ENCODE data around the gene BCL2L11. TPM values are rescaled to one million over a fixed set of nuclear protein-coding genes. Genes with fewer than 3 reads are reported as not detected.
A peak's percentile ranks its signal among the peaks of the same experiment; 100 is the strongest.

Gene BCL2L11
- total RNA-seq, 1 donor from 2014 or later = 23.5 TPM

- DNase-seq (ENCODE audit: low read depth) = no peak
Observed at GRCh38 chr2:111142101-111142500, 21.4 kb downstream of the BCL2L11 start.

GRCh38 chr2:111143107-111143842 is 22.6 kb downstream of the BCL2L11 start:
- DNase-seq (ENCODE audit: low read depth) = no peak

DNA sequence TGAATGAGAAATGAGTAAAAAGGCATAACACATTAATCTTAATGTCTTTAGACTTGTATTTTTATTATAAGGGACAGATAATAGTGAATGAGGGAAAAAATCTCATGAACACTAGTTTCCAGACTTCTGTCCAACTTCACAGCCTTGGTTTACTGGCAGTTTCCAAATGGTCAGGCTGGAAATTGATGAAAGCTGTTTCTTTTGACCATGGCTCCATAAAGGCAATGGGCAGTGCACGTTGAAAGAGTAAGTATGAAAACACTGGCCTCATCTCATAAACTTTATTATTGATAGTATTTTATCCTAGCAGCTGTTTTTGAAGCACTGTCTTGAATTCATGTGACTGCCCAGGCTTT is 23.1 kb downstream of the BCL2L11 start:
- DNase-seq (ENCODE audit: low read depth) = no peak

DNA sequence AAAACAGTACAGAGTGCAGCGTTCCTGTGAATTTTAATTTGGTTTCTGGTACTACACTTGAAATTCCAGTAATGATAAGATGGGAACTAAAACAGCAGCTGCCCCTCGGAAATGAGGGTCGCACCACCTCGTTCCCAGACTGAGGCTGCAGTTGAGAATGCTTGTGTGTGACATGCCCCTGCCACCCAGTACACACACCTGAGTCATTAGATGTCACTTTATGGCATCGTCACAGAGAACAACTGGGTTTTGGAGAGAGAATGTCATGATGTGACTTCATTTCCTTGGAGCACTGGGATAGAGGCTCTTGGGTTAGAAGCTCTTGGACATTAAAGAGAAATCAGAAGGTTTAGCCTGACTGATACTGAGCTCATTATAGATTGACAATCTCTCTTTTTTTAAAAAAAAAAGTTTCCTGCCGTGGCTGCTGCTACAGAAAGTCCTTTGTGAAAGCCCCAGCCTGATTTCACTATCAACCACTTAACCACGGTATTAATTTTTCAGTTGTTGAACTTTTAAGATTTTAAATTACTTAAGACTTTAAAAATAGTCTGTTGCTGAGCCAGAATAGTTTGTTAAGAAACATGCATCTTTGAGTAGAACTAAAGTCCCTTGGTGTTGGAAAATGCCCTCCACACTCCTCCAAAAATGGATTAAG is 24.5 kb downstream of the BCL2L11 start:
- DNase-seq (ENCODE audit: low read depth) = no peak

- no peak for DNase-seq (ENCODE audit: low read depth)
Observed at GRCh38 chr2:111145951-111146350, 25.2 kb downstream of the BCL2L11 start.

DNA sequence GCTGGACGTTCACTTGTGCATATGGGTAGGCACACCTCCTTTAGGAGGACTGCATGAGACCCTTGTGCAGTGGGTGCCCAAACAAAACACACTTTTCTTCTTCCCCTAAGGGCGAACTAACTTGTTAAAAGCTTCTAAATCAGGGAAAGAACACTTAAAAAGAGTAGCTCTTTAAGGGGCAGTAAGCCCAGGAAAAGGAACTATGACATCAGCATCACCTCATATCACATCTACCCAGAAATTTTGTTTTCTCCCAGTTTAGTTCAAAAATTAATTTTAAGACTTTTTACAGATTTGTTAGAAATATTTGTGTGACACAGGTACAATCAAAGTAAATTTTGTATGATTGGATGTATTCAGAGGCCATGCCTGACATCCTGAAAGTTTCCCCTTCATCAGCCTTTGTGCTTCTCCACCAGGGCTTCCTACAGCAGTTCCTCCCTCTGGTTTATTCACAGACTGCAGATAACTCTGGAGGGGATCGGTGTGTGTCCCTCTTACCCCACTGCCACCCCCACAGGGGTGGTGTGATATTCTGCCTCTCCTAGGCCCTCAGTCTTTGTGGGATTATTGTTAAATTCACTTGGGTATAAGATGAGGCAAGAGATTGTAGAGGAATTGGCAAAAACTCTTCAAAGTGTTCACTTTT is 27.6 kb downstream of the BCL2L11 start:
- no peak for DNase-seq (ENCODE audit: low read depth)

DNA sequence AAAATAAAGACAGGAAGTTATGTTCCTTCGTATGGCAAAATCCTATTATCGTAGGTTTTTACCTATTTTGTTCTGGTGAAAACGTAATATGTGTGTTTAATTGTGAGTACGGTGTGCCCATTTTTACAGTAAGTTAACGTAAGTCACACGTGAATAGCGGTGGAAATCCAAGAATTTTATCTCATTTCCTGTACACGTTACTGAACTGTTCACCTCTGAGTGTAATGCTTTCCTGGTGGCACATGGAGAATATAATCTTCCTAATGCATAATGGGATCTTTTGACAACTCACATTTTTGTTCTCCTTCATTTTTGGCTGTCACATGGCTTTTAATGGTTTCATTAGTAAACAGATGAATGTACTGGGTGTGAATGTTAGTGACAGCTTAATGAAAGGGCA is 28.2 kb downstream of the BCL2L11 start:
- DNase-seq (ENCODE audit: low read depth) = no peak

DNA sequence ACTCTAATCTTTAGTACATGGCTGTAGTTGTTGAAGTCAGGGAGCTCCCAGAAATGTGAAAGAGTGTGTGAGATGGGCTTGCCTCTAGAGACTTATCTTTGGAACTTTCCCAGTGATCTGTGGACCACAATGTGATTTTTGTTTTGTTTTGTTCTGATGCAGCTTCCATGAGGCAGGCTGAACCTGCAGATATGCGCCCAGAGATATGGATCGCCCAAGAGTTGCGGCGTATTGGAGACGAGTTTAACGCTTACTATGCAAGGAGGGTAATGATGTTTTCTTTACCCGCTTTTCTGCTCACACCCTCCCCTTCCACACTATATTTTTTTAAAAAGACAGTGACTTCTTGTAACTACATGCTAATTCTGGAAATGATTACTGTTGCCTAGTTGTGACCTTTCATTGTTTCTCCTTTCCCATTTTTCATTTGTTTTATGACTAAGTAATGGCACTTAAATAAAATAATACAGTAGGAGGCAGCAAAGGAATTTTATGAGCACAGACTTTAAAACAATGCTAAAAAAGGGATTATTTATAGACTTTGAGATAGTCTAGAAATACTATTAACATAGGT is 29.3 kb downstream of the BCL2L11 start:
- DNase-seq (ENCODE audit: low read depth) = no peak

DNA sequence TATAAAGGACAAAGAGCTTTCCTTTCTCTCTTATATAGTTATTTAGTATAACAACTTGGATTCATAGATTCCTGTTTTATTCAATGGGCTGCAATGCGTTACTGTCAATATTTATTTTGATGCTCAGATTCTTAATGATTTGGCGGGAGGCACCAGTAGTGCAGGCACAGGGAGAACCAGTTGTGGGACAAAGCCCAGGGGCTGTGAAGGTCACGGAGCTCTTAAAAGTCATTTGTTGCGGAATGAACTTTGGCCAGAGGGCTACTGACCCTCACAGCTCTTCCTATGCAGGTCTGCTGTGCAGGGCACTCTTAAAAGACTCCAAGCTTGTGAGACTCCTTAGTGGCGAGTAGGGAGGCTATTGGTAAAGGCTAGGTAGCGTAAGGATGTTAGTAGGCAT is 34.0 kb downstream of the BCL2L11 start:
- no peak for DNase-seq (ENCODE audit: low read depth)

DNA sequence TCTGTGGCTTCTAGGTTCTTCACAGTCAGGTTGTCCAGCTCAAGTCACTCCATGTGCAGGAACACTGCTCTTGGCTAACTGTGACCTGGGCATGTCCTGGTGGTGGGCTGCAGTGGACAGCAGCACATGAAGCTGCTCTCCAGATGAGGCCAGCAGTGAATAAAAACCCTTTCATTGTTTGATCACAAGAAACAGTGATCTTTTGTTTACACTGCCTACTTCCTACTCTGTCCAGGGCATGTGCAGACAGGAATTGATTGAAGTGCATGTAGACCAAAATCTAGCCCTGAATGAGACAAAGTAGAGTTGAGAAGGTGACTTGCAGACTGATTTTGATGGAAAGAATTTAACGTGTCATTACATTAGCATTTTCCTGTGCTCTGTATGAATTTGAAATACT is 34.9 kb downstream of the BCL2L11 start:
- no peak for DNase-seq (ENCODE audit: low read depth)

- no peak for DNase-seq (ENCODE audit: low read depth)
Observed at GRCh38 chr2:111156529-111156928, 35.8 kb downstream of the BCL2L11 start.

- DNase-seq (ENCODE audit: low read depth) = no peak
Observed at GRCh38 chr2:111157071-111157661, 36.5 kb downstream of the BCL2L11 start.

GRCh38 chr2:111157798-111158197 is 37.1 kb downstream of the BCL2L11 start:
- no peak for DNase-seq (ENCODE audit: low read depth)

DNA sequence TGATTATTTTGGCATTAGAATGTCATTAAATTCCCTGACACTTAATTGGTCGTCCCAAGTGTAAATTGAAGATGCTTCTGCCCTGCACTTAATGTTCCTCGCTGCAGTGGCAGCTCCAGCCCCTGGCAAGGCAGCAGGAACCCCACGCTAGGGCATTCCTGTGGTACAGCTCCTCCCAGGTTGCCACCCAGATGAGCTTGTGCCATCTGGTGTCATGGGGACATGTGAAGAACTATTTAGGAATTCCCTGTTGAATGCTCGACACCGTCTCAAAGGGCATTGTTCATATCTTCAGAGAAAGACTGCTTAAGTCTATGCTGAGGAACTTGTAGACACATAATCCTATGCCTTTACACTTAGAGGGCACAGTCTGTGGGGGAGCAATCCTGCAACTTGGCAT is 38.9 kb downstream of the BCL2L11 start:
- DNase-seq (ENCODE audit: low read depth) = peak; percentile 86

DNA sequence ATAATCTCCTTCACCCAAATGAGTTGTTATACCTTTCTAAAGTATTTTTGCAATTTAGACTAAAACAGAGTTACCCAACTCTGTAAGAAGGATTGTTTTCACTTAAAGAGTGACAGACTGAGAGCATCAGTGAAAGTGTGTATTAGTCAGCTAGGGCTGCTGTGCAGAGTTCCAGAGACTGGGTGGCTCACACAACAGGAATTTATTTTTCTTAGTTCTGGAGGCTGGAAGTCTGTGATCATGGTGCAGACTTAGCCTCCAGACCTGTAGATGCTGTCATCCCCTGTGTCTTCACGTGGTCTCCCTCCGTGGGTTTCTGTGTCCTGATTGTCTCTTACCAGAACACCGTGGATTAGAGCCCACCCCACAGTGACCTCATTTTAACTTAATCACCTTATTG is 40.0 kb downstream of the BCL2L11 start:
- DNase-seq (ENCODE audit: low read depth) = peak; percentile 71

- DNase-seq (ENCODE audit: low read depth) = peak; percentile 91
Observed at GRCh38 chr2:111161971-111162370, 41.3 kb downstream of the BCL2L11 start.

- DNase-seq (ENCODE audit: low read depth) = peak; percentile 24
Observed at GRCh38 chr2:111162718-111163331, 42.1 kb downstream of the BCL2L11 start.

DNA sequence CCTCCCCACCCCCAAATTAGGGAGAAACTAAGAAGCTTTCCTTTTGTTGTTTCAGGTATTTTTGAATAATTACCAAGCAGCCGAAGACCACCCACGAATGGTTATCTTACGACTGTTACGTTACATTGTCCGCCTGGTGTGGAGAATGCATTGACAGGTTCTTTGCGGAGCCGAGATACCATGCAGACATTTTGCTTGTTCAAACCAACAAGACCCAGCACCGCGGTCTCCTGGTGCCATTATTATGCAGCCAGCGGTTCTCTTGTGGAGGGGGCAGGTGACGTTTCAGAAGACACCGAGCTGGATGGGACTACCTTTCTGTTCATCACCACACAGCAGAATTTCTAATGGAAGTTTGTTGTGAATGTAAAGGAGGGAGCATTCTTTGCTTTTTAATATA is 43.4 kb downstream of the BCL2L11 start:
- no peak for DNase-seq (ENCODE audit: low read depth)

DNA sequence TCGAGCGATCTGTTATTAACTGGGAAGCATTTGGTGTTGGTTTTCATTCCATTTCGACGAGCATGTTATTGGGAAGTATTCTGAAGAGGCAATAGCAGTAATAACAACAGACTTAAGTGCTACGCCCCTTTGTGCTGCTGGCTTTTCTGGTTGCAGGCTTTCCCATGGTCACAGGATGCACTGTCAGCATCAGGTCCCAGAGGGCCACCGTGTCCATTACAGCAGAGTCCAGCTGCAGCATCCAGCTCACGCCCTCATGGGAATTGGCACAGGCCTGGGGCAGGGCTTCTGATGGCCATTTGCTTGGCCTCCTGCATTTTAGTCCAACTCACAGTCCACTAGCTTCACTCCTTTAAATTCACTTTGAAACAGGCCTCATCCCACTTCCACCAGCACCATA is 44.4 kb downstream of the BCL2L11 start:
- DNase-seq (ENCODE audit: low read depth) = peak; percentile 71

DNA sequence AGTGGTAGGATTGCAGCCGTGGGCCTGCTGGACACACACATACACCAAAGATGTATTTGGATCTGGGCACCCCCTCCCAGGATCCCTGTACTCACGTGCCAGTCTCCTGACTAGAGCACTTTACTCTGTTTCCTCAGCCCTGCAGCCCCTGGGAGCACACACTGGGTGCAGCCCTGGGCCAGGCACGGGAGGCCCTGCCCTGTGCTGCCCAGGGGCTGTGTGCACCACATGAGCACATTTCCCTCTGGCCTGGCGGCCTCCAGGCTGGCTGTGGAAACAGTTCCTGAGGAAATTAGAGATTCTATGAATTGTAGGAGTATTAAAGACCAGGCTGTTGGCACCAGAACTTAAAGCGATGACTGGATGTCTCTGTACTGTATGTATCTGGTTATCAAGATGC is 45.4 kb downstream of the BCL2L11 start:
- DNase-seq (ENCODE audit: low read depth) = no peak

DNA sequence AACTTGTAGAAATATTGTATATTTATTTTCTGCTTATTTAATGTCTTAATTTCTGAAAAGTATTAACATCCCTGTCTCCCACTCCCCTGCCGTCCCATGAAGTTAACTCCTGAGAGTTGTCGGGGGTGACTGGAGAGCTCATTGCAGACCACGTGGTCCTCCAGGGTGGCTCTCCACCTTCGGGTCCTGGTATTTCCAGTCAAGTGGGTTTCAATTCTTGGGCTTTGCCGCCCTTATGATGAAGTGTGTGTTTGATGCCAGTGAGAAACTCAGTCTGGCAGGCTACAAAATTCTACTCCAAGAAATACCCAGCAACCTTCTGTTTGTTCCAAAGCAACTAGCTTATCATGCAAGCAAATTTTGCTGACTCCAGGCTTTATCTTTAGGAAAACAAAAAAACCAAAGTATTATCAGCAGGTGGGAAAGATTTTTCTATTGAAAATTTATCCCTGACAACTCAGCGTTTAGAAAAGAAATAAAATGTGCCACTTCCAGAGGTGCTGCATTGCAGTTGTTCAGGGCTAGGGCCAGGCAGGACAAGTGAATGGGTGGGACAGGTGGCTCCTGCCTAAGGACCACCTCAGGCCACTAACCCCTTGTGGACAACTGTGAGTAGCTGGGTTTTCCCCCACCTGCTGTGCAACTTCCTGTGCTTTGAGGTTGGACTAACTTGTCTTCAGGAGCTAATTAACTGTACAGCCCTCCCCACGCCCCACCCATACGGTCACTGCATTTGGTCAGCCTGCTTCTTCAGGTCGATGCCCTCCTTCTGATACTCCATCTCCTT is 46.6 kb downstream of the BCL2L11 start:
- DNase-seq (ENCODE audit: low read depth) = peak; percentile 73
